ENCODE measurements around the gene ERVFRD-1.

GRCh38 chr6:11097476-11097875 lies 14.0 kb downstream of the ERVFRD-1 start:
- TF ChIP-seq EZH2 (IDR thresholded peaks at IDR 0.05; ENCODE audit: insufficient read depth, poor library complexity, severe bottlenecking) (no peak), EZH2phosphoT487 (IDR thresholded peaks at IDR 0.05; ENCODE audit: insufficient read depth, low read depth) (no peak)

All from GM23248 (cell line).